GM08714 (cell line): ENCODE measurements around the gene SNTG2.

ENCODE experiments used
- H3K4me3 ChIP-seq: fragments of 200-500 bp; sonication (Bioruptor generic); 2 replicates; pipeline ENCODE4 v1.5.1; 2014; ENCODE audit warnings: mild to moderate bottlenecking, low read length, inconsistent platforms
- ZNF274 ChIP-seq: IDR thresholded peaks from 2 replicates; pipeline ENCODE4 v1.6.1; 2012; ENCODE audit warnings: mild to moderate bottlenecking, low read depth, low read length

Gene SNTG2

DNA sequence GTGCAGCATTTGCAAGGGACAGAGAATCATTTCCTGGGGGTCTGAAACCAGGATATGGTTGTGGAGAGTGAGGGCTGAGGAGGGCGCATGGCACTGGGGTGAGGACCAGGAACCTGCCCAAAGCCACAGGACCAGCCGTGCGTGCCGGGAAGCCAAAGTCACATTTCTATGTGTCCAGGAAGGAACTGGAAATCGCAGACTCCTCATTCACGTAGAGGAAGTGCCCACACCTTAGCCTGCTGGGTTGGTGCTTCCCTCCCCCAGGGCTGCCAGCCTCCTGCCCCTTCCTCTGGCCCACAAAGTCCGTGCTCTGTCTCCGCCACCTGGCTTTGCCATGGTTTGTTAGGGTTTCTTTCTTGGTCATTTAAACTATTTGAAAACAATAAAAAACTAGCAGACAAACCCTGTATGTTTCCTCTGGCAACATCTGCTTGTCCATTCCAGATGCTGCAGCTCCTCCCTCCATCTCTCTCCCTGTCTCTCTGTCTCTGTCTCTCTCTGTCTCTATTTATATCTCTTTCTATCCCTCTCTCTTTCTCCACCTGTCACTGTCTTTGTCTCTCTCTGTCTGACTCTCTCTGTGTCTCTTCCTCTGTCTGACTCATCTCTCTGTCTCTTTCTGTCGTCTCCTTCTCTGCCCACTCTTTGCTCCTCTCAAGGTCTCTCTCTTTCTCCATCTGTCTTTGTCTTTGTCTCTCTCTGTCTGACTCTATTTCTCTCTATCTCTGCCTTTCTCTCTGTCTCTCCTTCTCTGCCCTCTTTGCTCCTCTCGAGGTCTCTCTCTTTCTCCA is 299.4 kb downstream of the SNTG2 start:
- no peak overlapping the region for H3K4me3 ChIP-seq
- no peak for TF ChIP-seq ZNF274

DNA sequence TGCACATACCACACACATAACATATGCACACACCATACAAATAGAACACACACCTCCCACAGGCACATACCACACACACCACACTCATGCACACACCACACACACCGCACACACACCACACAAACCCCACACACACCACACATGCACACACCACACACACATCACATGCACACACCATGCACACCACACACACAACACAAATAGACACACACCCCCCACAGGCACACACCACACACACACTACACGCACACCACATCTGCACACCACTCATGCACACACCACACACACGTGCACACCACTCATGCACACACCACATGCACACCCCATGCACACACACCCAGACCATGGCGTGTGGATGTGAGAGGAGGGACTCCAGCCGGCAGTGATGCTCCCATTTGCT is 300.9 kb downstream of the SNTG2 start:
- no peak for TF ChIP-seq ZNF274
- no peak overlapping the region for H3K4me3 ChIP-seq

DNA sequence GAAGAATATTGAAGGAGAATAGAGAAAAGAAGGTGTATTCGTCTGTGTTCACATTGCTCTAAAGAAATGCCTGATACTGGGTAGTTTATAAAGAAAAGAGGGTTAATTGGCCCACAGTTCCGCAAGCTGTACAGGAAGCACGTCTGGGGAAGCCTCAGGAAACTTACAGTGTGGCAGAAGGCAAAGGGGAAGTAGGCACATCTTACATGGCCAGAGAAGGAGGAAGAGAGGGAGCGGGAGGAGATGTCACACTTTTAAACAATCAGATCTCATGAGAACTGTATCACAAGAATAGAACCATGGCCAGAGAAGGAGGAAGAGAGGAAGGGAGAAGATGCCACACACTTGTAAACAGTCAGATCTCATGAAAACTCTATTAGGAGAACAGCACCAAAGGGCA is 303.0 kb downstream of the SNTG2 start:
- no peak overlapping the region for H3K4me3 ChIP-seq
- TF ChIP-seq ZNF274, result no peak

DNA sequence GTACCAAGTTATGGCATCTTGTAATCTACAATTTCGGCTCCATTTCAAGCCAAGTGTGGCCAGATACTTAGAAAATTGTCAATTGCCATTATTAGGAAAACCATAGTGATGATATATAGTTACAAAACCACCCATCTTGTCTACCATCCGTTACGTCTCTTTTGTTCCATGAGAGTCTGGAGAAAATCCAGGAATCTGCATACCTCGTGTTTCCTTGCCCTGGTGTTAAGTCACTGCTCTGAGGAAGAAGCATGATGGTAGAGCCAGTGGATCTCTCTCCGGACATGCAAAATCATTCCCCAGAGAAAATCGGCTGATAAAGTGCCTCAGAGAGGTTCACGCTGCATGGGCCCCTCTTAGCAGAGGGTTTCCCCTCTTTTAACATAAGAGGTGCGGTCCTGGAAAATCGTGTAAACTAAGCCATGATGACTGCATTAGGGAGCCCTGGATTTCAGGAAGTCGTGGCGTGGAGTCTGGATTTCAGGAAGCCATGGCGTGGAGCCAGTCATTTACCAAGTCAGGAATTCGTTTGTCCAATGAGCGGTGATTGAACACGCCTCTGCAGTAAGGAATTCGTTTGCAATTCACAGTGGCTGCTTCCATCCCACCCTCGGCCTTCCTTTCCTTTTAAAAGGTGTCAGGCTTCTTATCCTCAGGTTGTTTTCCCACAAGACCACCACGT is 304.2 kb downstream of the SNTG2 start:
- no peak overlapping the region for H3K4me3 ChIP-seq
- TF ChIP-seq ZNF274, result no peak

DNA sequence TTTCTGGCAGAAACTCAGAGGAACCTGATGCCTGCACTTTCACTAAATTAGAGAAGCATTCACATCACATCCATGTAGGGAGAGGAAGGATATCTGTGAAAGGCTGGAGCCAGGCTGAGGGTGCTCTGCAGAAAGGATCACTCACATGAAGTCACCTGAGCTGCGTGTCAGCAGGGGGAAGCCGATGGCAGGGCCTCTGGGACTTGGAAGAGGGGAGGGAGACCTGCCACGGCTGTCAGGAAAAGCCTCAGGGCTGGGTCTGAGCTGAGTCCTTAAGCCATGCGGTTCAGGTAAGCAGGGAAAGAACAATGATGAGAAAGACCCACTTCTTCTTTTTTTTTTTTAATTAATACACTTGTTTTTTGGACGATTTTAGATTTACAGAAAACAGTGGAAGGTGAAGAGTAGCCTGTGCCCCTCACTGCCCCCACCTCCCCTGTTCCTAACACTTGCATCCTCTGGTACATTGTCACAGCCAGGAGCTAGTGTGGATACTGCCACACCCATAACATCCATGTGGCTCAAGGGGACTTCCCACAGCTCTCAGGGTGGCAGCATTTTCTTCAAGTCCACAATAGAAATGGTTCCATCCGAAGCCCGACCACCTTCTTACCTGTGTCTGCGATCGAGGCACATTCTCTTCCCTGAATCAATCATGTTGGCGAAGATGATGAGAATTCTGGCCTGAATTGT is 306.1 kb downstream of the SNTG2 start:
- no peak for TF ChIP-seq ZNF274
- H3K4me3 ChIP-seq, result no peak overlapping the region

DNA sequence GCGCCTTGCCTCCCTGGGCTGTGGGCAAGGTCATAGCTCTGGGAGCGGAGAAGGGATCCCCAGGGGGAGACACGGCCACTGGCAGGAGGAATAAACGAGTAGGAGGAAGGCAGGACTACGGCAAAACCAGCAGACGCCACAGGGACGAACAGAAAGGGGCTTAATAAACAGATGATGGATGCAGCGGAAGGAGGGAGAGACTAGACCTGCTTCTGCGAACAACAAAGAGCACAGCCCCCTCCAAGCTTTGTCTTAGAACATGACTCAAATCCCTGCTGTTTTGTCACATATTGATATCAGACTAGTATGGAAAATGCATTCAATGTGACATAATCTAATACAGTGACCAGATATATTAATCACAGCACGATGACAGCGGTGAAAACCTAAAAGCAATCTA is 306.7 kb downstream of the SNTG2 start:
- no peak overlapping the region for H3K4me3 ChIP-seq
- no peak for TF ChIP-seq ZNF274

DNA sequence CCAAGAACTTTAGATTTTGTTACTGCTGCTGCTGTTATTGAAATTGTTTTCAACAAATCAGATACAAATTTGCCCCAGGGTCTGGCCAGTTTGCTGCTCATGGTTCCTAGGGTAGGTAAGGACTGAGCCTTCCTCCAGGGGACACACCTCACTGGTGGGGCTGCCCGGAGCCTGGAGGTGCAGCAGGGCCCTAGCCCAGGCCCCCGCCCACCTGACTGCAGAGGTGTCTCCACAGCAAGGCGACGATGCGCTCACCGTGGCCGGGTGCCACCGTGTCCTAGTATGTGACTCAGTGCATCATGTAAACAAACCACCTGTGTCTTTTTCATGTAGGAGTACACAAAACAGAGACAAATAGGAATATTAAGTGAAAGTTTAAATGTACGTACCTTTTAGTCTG is 309.1 kb downstream of the SNTG2 start:
- TF ChIP-seq ZNF274, result no peak
- H3K4me3 ChIP-seq, result no peak overlapping the region

DNA sequence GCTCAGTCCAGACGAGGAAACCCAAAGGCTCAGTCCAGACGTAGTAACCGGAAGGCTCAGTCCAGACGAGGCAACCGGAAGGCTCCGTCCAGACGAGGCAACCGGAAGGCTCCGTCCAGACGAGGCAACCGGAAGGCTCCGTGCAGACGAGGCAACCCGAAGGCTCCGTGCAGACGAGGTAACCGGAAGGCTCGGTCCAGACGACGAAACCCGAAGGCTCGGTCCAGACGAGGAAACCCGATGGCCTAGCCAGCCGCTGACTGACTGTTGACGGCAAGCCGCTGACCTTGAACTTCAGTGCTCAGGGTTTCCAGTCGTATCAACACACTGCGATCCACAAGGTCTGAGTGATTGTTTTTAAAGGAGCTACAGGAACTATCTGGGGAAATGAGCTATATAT is 312.0 kb downstream of the SNTG2 start:
- TF ChIP-seq ZNF274, result no peak
- H3K4me3 ChIP-seq, result no peak overlapping the region

DNA sequence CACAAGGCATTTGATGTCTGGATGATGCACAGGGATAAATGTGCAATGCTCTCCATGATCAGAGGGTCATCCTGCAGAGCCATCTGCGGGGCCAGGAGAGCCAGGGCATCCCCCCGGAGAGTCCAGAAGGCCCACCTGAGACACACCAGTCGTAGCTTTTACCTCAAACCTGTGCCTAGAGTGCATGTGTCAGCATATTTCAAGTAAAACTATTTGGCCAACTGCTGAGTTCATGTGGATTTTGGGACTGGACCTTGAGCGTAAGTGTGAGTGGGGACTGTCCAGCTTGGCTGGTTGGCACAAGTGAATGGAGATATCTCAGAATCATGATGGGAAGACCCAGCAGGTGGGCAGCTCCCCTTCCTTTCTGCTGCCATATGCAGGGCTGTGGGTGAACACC is 314.8 kb downstream of the SNTG2 start:
- no peak overlapping the region for H3K4me3 ChIP-seq
- TF ChIP-seq ZNF274, result no peak

DNA sequence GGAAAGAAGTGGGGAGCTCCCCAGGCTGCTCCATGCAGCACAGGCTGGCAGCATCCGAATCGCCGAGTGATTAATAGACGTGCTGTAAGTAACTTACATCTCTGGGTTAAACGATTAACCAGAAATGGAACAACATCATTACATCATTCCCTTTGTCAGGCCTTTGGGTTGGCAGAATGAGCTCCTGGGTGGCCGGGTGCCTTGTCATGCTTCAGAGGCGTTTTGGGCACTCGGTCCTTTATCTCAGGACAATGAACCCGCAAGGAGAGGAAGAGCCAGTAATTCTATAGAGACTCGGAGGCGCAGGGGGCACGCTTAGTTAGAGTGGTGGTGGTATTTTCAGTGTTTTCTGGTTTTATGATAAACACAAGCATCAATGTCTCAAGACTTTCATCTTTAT is 315.7 kb downstream of the SNTG2 start:
- TF ChIP-seq ZNF274, result no peak
- no peak overlapping the region for H3K4me3 ChIP-seq

DNA sequence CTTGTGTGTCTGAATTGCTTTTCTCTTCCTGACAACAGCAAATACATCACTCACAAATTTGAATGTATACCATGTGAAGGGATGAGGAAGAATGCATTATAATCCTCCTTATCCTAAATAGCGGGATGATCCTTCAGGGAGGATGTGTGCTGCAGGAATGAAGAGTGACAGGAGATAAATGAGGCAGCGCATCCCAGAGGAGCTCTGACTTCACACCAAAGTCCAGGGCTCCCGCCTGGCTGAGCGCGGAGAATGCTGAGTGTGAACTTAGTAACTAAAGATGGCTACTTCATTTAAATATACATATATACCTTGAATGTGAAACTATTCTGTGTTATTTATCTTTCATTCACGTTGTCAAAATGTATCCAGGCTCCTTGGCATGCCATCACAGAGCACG is 317.4 kb downstream of the SNTG2 start:
- no peak for TF ChIP-seq ZNF274
- no peak overlapping the region for H3K4me3 ChIP-seq

DNA sequence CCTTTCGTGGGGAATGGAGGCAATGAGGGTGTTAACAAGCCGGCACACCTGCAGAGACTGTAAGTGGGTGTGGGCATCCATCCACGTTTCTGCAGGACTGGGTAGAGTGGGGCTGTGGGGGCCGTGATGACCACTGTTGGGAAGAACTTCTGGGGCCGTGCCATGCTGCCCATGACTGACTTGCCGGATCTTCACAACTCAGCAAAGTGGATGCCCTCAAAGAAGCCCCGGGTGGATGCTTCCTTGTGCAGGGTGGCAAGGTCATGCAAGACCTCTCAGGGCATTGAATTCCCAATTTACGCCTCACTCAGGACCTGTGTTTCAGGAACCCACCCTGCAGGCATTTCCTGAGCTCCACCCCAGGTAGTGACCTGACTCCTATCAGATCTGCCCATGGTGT is 319.2 kb downstream of the SNTG2 start:
- H3K4me3 ChIP-seq, result no peak overlapping the region
- TF ChIP-seq ZNF274, result no peak

DNA sequence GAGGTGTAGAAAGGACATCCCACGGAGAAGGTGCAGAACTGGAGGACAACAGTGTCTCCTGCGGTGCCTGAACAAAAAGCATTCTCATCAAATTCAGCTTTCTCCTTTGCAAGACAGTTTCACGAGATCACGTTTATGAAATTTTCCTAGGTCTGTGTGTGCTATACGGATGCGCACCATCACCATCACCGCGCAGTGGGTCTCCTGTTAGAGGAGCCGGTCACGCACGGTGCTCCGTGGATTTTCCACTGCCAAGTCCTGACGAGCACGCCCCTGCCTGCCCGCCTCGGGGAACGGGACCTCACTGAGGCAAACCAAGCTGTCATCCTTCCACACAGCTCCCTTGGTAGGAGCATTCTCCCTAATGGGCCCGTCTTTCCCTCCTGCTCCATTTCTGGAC is 322.2 kb downstream of the SNTG2 start:
- H3K4me3 ChIP-seq, result no peak overlapping the region
- TF ChIP-seq ZNF274, result no peak

DNA sequence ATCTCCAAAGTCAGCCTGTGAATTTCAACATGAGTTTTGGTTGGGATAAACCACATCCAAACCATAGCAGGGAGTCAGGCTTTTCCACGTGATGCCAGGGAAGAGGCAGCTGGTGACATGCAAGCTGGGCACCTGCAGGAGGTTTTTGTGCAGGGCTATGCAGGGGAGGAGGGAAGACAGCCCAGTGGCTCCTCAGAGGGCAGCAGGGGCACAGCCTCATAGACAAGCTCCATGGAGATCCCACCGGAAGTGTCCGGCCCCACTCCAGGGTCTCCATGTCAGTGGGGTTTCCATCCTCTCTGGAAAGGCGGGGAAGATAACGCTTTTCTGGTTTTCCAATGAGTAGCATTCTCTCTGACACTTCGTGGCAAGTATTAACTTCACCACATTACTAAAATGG is 327.0 kb downstream of the SNTG2 start:
- no peak overlapping the region for H3K4me3 ChIP-seq
- TF ChIP-seq ZNF274, result no peak

DNA sequence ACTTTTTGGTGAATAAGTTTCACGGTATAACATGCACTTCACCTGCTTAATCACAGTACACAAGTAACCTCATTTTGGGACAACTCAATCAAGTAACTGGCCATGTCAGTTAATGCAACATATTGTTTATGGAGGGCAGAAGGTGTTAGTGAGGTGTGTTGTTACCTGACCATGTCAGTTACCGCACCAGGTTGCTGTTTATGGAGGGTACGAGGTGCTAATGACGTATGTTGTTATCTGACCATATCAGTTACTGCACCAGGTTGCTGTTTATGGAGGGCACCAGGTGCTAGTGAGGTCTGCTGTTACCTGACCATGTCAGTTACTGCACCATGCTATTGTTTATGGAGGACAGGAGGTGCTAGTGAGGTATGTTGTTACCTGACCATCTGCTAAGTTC is 327.5 kb downstream of the SNTG2 start:
- TF ChIP-seq ZNF274, result no peak
- no peak overlapping the region for H3K4me3 ChIP-seq

DNA sequence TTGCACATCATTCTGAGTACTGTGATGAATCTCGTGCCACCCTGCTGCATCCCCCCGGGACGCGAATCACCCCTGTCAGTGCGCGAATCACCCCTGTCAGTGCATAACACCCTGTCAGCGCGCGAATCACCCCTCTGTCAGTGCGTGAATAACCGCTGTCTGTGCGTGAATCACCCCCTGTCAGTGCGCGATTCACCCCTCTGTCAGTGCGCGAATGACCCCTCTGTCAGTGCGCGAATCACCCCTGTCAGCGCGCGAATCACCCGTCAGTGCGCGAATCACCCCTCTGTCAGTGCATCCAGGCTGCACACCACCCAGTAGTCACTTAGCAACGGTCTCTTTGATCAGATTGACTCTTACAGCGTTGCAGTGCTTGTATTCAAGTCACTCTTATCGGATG is 328.2 kb downstream of the SNTG2 start:
- no peak overlapping the region for H3K4me3 ChIP-seq
- no peak for TF ChIP-seq ZNF274
